Rectal smooth muscle tissue (tissue), 1 donor: ENCODE data around the gene LAGE3.
"Not testable (repeated sequence)": the region's sequence is repeated elsewhere in the genome, so short reads cannot be mapped to it uniquely, and the experiment has no call there.

ENCODE experiments used
- H3K27ac ChIP-seq: one replicate; pipeline ENCODE4 v1.7.0; 2013; ENCODE audit warnings: low read depth, low read length, inconsistent platforms
- H3K27me3 ChIP-seq: one replicate; pipeline ENCODE4 v1.7.0; 2013; ENCODE audit warnings: low read length; ENCODE audit not compliant: control insufficient read depth, insufficient read depth
- H3K36me3 ChIP-seq: one replicate; pipeline ENCODE4 v1.7.0; 2013; ENCODE audit warnings: low read length; ENCODE audit not compliant: control insufficient read depth, insufficient read depth
- H3K4me1 ChIP-seq: one replicate; pipeline ENCODE4 v1.7.0; 2013; ENCODE audit warnings: low read length; ENCODE audit not compliant: control insufficient read depth, insufficient read depth
- H3K4me3 ChIP-seq: one replicate; pipeline ENCODE4 v1.7.0; 2013; ENCODE audit warnings: low read length
- H3K9ac ChIP-seq: one replicate; pipeline ENCODE4 v1.7.0; 2013; ENCODE audit warnings: low read length

The LAGE3 gene

DNA sequence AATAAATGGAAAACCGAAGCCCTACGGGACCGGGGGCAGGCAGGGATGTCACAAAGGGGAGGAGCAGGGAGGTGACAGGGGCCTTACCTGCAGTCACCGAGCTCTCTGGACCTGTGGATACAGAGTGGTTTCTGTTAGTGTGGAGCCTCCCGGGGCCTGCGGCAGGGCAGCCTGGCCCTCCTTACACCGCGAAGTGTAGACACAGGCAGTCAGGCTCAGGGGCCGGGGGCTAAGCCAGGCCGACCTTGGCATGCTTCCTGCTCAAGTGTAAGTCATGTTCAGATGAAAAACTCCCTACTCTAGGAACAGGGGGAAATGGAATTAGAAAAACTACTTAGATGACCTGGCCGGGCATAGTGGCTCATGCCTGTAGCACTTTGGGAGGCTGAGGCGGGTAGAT is 32.7 kb upstream of the LAGE3 start:
- no peak overlapping the region for H3K4me3 ChIP-seq
- peaks cover 4% of the 10 kb centered on the region for H3K27me3 ChIP-seq
- no peaks in the 10 kb centered on the region for H3K4me1 ChIP-seq
- H3K9ac ChIP-seq = no peak overlapping the region
- H3K36me3 ChIP-seq = no peaks in the 10 kb centered on the region
- no peak overlapping the region for H3K27ac ChIP-seq

DNA sequence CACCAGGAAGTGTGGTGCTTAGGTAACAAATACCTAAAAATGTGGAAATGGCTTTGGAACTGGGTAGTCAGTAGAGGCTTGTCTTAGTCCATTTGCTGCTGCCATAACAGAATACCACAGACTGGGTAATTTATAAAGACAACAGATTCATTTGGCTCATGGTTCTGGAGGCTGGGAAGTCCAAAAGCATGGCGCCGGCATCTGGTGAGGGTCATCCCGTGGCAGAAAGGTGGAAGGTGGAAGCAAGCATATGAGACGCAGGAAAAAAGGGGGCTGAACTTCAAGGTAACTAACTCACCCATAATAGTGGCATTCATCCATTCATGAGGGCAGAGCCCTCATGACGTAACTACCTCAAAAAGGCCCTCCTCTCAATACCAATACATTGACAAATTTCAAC is 30.4 kb upstream of the LAGE3 start:
- Histone ChIP-seq H3K4me3 (no peak overlapping the region), H3K27me3 (no peaks in the 10 kb centered on the region), H3K9ac (no peak overlapping the region), H3K27ac (no peak overlapping the region), H3K4me1 (no peaks in the 10 kb centered on the region), H3K36me3 (no peaks in the 10 kb centered on the region)

DNA sequence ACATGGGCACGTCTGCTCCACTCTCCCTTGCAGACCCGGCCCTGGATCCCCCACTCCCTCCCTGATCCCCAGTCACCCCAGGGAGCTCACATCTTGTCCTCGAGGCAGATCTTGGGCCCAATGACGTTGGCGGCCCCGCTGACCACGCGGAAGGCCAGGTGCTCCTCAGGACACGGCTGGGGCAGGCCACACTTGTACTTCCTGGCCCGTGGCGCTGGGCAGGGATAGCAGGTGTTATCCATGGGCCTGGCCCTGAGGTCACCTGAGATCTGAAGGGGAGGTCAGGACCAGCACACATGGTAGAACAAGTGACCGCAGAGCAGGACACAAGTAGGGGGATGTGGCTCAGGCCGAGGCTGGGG is 29.3 kb upstream of the LAGE3 start:
- Histone ChIP-seq H3K4me1 (no peaks in the 10 kb centered on the region), H3K4me3 (no peak overlapping the region), H3K27ac (no peak overlapping the region), H3K27me3 (no peaks in the 10 kb centered on the region), H3K9ac (no peak overlapping the region), H3K36me3 (no peaks in the 10 kb centered on the region)

DNA sequence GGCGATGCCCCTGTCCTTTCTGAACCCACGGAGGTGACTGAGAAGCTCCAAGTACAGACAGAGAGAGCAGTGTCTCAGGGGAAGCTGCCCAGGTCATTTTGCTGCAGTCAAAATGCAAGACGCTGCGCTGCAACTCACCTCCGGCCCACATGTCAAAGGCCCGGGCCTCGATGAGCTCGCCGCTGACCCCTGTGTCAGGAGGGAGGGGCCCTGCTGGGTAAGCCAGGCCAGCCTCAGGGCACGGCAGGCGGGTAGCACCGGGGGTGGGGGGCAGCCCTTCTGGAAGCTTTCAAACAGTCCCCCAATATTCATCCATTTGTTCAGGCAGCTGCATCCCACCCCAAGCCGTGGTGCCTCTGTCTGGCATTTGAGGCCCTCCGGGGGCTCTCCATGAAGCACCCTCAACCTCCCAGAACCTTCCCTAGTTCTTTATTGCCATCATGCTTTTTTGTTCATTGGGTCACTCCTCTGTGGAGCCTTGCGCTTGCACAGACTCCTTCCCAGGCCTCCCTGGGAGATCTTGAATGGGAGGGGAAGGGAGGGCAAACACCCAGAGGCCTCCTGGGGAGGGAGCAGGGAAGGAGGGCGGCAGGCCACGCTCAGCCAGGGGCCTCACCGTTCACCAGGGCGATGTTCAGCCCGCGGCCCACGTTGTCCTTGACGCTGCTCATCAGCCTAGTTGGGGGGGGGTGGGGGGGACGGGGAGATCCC is 28.7 kb upstream of the LAGE3 start:
- Histone ChIP-seq H3K27me3 (no peaks in the 10 kb centered on the region), H3K4me3 (no peak overlapping the region), H3K4me1 (no peaks in the 10 kb centered on the region), H3K9ac (no peak overlapping the region), H3K36me3 (no peaks in the 10 kb centered on the region), H3K27ac (no peak overlapping the region)

DNA sequence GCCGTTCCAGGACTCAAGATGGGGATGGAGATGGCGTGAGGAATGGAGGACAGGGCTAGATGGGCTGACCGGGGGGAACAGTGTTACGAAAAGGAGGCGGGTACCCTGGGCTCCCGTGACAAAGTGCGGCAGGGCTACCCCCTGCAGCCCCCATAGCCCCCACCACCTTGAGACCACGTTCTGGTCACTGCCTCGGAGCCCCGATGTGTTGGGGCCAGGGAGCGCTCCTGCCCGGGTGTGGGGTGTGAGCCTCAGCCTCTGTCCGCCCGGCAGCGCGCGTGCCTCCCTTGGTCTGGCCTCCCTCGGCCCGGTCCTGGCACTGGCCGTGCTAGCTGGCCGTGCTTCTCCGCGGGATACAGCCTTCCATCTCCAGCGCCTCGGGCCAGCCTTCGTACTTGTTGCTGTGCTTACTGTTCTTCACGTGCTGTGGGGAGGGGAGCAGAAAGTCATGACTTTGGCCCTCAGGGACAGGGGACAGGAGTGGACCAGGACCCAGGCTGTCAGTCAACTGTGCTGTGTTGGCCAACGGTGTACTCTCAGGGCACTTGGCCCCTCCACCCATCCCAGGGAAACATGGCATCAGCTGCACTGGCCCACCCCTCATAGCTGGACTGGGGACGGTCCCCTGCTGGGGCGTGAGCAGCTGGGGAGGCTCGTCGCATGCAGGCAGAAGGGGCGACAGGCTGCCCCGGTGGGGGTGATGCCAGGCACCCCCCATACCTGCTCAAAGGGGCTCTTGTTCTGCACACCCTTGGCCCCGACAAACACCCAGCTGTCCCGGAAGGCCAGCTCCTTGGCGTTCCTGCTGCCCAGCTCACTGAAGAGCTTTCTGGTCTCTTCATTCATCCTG is 27.6 kb upstream of the LAGE3 start:
- no peak overlapping the region for H3K27ac ChIP-seq
- H3K36me3 ChIP-seq = no peaks in the 10 kb centered on the region
- H3K4me3 ChIP-seq = no peak overlapping the region
- no peaks in the 10 kb centered on the region for H3K27me3 ChIP-seq
- H3K9ac ChIP-seq = no peak overlapping the region
- H3K4me1 ChIP-seq = no peaks in the 10 kb centered on the region

DNA sequence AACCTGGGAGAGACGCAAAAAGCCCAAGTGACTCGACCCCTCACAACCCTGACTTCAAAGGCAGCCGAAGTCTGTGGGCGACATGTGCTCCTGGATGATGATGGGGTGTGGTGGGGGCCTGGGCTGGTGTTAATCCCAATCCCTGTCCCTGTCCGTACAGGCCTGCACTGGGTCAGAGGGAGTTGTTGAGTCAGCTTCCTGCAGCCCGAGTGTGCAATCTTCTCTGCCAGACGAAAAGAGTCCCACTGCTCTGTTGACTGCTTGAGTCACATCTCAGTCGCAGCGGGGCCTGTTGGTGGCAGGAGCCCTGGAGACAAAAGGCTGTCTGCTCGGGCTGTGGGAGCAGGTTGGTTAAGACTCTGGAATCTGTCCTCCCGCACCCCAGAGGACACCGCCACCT is 26.7 kb upstream of the LAGE3 start:
- no peak overlapping the region for H3K9ac ChIP-seq
- no peak overlapping the region for H3K27ac ChIP-seq
- H3K27me3 ChIP-seq = no peaks in the 10 kb centered on the region

DNA sequence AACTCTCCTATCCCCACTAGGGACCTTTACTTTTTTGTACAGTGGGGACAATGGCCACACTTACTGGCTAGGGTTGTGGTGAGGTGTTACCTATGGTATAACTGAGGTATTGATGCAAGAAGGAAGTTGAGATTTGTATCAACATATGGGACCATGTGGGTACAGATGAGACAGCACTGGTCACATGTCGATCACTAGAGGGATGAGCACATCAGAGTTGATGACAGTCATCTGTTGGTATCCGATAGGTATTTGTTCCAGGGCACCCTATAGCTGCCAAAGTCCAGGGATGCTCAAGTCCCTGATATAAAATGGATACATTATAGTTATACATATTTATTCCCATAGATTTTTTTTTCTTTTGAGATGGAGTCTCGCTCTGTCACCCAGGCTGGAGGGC is 23.9 kb upstream of the LAGE3 start:
- Histone ChIP-seq H3K27me3 (no peaks in the 10 kb centered on the region), H3K27ac (no peak overlapping the region), H3K36me3 (no peaks in the 10 kb centered on the region), H3K4me1 (no peaks in the 10 kb centered on the region), H3K9ac (no peak overlapping the region), H3K4me3 (no peak overlapping the region)

More for the DNA sequence above, 26.7 kb upstream of the LAGE3 start:
- Histone ChIP-seq H3K4me3 (no peak overlapping the region), H3K4me1 (no peaks in the 10 kb centered on the region), H3K36me3 (no peaks in the 10 kb centered on the region)

DNA sequence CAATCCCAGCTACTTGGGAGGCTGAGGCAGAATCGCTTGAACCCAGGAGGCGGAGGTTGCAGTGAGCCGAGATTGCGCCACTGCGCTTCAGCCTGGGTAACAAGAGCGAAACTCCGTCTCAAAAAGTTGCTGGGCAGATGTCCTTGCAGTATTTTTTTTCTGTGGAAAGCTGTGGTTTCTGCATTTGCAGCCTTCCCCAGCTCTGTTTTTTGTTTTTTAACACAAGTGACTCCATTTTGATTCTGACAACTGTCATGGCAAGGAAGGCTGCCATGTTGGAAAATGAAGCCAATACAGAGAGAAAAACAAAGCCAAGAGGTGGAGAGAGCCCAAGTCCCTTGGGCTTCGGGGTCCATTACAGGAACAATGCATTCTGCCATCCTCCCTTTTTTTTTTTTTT is 23.0 kb upstream of the LAGE3 start:
- no peaks in the 10 kb centered on the region for H3K4me1 ChIP-seq
- H3K27ac ChIP-seq = no peak overlapping the region
- no peak overlapping the region for H3K4me3 ChIP-seq
- H3K9ac ChIP-seq = no peak overlapping the region
- H3K36me3 ChIP-seq = no peaks in the 10 kb centered on the region
- no peaks in the 10 kb centered on the region for H3K27me3 ChIP-seq

DNA sequence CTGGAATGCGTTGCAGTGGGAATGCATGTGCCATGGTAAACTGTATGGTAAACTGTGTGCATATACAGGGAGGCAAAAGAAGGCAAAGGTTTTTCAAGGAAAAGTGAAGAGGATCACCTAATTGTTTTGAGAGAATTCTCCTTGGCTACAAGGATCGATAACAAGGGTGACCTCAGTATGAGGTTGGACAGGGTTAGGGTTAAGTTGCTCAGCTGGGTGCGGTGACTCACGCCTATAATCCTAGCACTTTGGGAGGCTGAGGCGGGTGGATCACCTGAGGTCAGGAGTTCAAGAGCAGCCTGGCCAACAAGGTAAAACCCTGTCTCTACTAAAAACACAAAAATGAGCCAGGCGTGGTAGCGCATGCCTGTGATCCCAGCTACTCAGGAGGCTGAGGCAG is 22.3 kb upstream of the LAGE3 start:
- not testable (repeated sequence) for H3K27me3 ChIP-seq, H3K27ac ChIP-seq, H3K4me1 ChIP-seq, H3K4me3 ChIP-seq, H3K36me3 ChIP-seq, H3K9ac ChIP-seq

DNA sequence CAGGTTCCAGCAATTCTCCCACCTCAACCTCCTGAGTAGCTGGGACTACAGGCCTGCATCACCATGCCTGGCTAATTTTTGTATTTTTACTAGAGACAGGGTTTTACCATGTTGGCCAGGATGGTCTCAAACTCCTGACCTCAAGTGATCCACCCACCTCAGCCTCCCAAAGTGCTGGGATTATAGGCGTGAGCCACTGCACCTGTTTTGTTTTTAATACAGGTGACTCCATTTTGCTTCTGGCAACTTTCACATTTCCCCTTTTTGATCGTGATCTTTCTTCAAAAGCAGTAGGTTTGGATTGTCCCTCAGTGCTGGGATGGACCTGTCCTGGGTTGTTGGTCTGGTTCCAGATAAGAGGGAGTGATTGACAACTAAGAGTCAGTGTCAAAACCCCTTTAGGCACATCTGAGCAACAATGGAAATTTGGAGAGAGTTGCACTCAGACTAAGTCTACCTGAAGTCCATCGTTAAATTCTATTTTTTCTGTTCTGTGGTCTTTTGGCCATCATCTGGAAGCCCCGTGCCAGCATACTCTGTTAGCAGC is 17.6 kb upstream of the LAGE3 start:
- H3K4me3 ChIP-seq, H3K27me3 ChIP-seq, H3K27ac ChIP-seq, H3K4me1 ChIP-seq, H3K9ac ChIP-seq, H3K36me3 ChIP-seq: not testable (repeated sequence)

DNA sequence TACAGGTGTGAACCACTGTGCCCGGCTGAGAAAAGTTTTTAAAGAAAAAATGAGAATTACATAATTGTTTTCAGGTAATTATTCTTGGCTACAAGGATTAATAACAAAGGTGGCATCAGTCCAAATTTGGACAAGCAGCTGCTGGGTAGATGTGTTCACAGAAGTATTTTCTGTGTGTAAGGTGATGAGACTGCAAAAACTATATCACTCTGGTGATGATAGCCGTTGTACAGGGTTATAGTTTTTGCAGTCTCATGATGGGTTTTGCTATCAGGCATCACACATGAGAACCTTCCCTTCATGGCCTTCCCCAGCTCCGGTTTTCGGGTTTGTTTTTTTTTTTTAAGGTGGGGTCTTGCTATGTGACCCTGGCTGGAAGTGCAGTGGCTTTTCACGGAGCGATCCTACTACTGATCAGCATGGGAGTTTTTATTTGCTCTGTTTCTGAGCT is 16.4 kb upstream of the LAGE3 start:
- H3K36me3 ChIP-seq = no peaks in the 10 kb centered on the region
- H3K27me3 ChIP-seq = no peaks in the 10 kb centered on the region
- no peak overlapping the region for H3K27ac ChIP-seq
- H3K4me3 ChIP-seq = no peak overlapping the region
- H3K4me1 ChIP-seq = no peaks in the 10 kb centered on the region
- no peak overlapping the region for H3K9ac ChIP-seq

DNA sequence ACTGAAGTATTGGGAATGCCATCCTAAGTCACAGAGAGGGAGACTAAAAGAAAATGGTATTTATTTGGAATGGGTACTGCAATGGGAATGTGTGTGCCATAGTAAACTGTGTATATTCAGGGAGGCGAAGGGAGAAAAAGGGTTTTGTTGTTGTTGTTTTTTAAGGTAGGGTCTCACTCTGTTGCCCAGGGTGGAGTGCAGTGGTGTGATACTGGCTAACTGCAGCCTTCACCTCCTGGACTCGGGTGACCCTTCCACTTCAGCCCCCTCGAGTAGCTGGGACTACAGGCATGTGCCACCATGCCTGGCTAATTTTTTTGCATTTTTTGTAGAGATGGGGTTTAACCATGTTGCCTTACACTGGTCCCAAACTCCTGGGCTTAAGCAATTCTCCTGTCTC is 15.6 kb upstream of the LAGE3 start:
- Histone ChIP-seq H3K9ac (no peak overlapping the region), H3K27me3 (no peaks in the 10 kb centered on the region), H3K4me1 (no peaks in the 10 kb centered on the region), H3K27ac (no peak overlapping the region), H3K4me3 (no peak overlapping the region), H3K36me3 (no peaks in the 10 kb centered on the region)
